DND-41 (cell line): Measurements from ENCODE around the gene TEDC1.

Experiments used
- EZH2 ChIP-seq: IDR thresholded peaks from 3 replicates; pipeline ENCODE4 v1.6.1; 2012; ENCODE audit warnings: borderline replicate concordance, low read depth, mild to moderate bottlenecking, moderate library complexity, low read length, inconsistent platforms; ENCODE audit not compliant: severe bottlenecking
- TF ChIP-seq, protein P1 (sequence below): IDR thresholded peaks from 2 replicates; pipeline ENCODE4 v1.5.1; 2012; ENCODE audit warnings: borderline replicate concordance, low read length, moderate library complexity, mild to moderate bottlenecking; ENCODE audit not compliant: poor library complexity, severe bottlenecking; ENCODE audit errors: extremely low read depth

DNA sequence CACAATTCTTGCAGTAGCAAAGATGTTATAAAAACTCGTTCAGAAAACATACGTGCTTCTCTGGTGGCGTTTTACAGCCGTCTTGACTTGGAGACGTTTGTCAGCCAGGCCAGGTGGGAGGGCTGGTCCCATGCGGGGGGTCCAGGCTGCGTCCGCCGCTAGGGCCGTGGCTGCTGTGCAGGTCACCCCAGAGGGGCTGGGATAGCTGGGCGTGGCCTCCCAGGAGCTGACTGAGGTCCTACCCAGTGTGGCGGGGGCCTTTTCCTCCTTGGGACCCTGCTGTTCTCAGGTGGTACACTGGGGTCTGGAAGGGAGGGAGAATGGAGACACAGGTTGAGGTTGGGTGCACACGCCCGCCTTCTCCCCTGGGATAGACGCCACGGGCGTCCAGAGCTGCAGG is 46.2 kb upstream of the TEDC1 start:
- TF ChIP-seq, protein P1, sequence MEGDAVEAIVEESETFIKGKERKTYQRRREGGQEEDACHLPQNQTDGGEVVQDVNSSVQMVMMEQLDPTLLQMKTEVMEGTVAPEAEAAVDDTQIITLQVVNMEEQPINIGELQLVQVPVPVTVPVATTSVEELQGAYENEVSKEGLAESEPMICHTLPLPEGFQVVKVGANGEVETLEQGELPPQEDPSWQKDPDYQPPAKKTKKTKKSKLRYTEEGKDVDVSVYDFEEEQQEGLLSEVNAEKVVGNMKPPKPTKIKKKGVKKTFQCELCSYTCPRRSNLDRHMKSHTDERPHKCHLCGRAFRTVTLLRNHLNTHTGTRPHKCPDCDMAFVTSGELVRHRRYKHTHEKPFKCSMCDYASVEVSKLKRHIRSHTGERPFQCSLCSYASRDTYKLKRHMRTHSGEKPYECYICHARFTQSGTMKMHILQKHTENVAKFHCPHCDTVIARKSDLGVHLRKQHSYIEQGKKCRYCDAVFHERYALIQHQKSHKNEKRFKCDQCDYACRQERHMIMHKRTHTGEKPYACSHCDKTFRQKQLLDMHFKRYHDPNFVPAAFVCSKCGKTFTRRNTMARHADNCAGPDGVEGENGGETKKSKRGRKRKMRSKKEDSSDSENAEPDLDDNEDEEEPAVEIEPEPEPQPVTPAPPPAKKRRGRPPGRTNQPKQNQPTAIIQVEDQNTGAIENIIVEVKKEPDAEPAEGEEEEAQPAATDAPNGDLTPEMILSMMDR = no peak
- TF ChIP-seq EZH2 = no peak
